Activated gamma-delta T cell treated with Interleukin-2 at 50 U/mL for 16 hours (primary cell): ENCODE data around the gene ABCC3.

Experiments used
- DNase-seq: peaks from one replicate; pipeline ENCODE4 v3.0.0-alpha.2; 2020

Gene ABCC3, protein sequence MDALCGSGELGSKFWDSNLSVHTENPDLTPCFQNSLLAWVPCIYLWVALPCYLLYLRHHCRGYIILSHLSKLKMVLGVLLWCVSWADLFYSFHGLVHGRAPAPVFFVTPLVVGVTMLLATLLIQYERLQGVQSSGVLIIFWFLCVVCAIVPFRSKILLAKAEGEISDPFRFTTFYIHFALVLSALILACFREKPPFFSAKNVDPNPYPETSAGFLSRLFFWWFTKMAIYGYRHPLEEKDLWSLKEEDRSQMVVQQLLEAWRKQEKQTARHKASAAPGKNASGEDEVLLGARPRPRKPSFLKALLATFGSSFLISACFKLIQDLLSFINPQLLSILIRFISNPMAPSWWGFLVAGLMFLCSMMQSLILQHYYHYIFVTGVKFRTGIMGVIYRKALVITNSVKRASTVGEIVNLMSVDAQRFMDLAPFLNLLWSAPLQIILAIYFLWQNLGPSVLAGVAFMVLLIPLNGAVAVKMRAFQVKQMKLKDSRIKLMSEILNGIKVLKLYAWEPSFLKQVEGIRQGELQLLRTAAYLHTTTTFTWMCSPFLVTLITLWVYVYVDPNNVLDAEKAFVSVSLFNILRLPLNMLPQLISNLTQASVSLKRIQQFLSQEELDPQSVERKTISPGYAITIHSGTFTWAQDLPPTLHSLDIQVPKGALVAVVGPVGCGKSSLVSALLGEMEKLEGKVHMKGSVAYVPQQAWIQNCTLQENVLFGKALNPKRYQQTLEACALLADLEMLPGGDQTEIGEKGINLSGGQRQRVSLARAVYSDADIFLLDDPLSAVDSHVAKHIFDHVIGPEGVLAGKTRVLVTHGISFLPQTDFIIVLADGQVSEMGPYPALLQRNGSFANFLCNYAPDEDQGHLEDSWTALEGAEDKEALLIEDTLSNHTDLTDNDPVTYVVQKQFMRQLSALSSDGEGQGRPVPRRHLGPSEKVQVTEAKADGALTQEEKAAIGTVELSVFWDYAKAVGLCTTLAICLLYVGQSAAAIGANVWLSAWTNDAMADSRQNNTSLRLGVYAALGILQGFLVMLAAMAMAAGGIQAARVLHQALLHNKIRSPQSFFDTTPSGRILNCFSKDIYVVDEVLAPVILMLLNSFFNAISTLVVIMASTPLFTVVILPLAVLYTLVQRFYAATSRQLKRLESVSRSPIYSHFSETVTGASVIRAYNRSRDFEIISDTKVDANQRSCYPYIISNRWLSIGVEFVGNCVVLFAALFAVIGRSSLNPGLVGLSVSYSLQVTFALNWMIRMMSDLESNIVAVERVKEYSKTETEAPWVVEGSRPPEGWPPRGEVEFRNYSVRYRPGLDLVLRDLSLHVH (N-terminal part only)

DNA sequence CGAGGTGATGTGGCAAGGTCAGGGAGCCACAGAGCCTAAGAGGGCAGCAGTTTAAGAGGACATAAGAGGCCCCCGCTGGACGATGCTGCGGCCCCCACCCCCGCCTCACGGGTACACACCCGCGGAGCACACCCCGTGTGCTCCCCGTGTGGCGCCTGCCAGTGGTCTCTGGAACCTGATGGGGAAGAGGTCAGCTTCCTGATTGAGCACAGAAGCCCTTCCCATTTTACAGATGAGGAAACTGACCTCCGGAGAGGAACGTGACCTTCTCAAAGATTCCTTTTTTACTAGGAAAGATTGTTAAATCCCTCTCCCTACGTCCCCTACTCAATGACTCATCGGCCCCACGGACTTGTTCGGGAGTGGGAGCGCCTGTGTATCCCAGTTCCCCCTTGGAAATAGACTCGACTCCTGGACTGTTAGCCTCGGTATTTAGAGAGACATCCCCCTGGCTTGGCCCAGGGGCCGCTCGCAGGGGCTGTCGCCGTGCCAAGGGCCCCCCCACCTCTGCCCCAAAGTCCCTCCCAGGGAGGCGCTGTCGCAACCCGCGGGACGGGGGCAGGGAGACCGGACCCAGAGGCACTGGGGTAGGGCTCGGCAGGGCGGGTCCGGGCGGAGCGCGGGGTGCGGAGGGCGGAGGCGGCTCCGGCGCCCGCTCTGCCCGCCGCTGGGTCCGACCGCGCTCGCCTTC, at the start of gene ABCC3:
Gene ABCC3, plus strand, starts transcription at position 658 of the 691 bp plus-strand sequence. CDS start 56 bp downstream, outside the sequence.
- no peak for DNase-seq

DNA sequence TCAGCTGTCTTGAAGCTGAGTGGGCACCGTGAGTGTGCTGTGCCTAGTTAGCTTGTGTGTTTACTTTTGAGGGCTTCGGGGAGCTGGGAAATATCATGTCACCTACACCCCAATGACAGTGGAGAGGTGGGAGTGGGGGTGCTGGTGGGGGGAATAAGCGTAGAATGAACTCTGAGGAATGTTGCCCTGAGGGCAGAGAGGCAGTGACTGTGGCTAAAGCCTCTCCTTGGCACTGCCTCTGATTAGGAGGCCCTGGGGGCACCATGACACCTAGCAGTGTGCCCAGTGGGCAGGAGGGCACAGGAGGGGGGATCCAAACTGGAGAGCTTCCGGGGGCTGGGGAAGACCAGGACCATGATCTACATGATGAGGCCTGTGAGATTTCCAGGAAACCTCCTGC, 49.3 kb upstream of the ABCC3 start:
- DNase-seq: no peak

DNA sequence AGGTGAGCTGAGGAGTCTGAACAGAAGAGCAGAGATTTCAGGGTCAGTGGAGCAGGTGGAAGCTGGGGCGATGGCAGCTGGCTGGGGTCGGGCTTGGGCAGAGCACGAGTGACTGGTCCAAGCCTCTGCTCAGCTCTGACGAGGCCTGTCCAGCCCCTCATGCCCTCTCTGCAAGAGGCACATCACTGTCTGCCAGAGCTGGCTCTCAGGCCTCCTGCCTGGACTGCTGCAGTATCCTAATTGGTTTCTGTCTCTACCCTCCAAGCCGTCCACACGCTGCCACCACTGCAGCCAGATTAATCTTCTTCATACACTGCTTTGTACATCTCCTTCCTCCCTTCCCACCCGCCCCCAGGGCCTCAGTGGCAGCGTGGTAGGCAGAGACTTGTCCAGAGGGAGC, 48.8 kb upstream of the ABCC3 start:
- DNase-seq: no peak

DNA sequence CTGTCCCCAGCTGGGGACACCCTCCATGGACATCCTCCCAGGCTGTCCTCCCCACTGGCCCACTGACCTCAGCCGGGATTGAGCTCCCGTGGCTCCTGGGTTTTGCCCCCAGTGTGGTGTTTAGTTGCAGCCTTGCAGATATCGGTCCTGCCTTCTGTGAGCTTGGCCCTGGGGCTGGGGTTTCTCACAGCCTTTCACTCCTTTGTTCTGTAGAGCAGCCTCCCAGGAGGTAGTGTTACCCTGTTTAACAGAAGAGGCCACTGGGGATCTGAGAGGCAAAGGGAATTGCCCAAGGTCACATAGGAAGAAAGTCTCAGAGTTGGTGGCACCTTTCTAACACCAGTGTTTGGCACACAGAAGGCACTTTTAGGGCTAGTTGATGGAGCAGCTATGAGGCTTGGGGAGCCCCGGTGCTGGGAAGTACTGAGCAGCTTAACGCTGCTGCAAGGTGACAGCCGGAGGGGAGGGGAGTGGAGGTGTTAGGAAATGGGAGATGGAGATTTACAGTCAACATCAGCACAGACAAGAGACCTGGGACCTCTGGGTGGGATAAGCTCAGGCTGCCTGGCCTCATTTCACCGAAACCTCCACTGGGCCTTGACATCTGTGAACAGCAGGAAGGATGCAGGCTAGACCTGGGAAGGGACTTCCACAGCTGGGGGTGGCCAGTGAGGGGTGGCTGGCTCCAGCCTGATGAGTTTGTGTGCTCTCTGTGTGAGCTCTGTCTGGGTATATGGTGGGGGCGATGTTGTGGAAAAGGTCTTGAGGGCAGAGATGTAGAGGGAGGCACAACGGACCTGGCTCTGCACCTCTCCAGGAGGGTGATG, 48.0 kb upstream of the ABCC3 start:
- no peak for DNase-seq

DNA sequence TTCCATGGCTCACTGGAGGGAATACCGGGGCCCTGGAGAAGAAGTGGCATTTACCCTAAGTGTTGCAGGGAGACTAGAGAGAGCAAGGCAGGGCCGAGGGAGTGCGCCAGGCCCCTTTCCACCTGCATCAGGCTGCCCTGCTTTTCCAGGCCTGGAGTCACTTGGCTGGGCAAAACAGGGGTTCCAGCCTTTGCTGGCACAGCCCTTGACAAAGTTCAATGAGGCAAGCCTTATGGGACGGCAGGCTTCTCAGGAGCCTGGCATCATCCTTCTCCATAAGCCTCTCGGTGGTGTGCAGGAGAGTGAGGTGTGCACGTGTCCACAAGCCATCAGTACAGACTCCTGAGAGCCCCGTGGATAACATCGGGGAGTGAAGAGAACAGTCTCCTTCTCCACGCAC, 47.1 kb upstream of the ABCC3 start:
- DNase-seq: no peak

DNA sequence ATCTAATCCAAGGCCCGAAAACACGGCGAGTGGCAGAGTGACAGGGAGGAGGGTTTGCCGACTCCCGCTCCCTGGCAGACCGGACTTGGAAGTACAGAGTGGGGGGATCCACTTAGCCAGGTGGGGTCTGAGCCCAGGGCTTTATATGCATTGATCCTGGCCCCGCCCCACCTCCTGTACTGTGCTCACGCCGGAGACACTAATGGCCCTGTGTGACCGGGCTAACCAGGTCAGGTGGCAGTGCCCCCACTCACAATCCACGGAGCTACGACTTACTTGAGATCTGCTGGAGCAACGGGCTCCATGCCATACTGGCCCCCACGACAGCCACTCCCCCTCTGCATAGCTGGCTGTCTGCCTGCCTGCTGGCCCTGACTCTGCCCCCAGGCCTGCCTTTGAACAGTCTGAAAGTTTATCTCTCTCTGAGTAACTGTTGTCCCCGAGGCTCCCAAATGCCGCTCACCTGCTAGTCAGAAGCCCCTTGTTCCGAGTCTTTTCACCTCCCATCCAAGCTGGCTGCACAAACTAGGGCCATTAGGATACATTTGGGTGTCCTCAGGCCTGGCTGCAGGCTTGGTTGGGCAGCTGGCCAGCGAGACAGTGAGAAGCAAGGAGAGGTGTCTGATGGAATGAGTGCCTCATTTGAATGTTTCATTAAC, 46.2 kb upstream of the ABCC3 start:
- DNase-seq: no peak

DNA sequence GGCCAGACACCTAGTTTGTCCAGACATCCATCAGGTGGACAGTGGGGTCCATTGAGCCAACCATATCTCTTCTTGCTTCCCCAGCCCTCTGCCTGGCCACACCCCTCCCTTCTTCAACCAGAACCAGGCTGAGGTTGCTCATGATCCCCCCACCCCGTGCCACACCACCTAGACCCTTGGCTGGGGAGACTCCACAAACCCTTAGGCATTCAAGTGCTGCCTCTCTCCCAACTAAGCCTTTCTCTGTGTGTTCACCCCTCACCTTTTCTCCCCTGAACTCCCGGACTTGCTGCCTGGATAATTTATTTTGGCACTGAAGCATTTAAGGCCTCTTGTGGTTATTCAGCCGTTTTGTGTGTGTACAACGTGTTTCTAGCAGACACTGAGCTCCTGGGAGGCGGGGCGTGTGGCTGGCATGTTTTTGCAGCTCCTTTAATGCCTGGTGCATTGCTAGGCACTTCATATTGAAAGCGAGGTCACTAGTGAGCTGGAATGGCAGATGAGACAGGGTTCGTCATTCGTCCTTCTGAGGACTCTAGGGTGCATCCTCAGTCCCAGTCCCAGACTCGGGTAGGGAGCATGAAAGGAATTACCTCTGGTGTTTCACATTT, 45.5 kb upstream of the ABCC3 start:
- DNase-seq: no peak

DNA sequence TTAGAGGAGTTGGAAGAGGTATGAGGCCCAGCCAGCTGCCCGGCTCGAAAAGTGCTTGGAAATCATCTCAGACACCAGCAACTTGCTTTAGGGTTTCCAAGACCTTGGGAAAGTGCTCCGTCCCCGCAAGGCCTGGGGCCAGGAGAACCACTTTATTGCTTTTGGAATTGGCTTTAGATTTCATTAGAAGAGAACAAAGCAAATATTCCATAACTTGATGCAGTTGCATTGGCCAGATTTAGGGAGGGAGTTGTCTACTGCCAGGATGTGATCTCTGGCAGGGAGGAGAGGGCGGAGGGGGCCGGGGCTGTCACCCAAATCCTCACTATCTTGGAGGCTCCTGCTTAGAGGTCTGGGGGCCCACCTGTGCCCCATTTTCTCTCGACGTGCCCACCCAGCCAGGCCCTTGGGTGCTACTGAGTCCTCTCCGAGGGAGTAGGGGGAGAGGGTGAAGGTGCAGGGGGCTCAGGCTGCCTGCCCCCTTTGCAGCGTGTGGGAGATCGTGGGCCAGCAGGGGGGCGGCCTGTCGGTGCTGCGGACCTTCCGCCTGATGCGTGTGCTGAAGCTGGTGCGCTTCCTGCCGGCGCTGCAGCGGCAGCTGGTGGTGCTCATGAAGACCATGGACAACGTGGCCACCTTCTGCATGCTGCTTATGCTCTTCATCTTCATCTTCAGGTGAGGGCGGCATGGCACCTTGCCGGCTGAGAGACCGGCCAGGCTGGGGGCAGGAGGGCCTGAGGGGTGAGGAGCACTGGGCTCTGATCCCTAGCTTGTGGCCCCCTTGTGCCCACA, 43.5 kb upstream of the ABCC3 start:
- no peak for DNase-seq

DNA sequence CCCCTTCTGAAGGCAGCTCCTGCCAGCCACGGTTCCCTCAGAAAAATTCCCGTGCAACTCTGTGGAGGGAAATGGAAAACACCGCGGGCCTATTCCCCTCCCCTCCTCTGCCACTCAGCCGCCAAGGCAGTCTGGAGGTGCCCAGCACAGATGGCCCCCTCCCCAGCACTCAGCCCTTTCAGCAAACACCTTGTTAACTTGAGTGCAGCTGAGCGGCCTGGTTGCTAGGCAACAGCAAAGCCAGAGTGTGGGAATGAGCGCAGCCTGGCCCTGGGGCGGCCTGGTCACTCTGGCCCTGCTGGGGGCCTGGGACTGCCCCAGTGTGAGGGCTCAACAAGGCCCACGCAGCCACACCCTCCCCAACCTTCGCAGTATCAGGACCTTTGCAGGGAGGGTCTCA, 41.4 kb upstream of the ABCC3 start:
- DNase-seq: no peak

DNA sequence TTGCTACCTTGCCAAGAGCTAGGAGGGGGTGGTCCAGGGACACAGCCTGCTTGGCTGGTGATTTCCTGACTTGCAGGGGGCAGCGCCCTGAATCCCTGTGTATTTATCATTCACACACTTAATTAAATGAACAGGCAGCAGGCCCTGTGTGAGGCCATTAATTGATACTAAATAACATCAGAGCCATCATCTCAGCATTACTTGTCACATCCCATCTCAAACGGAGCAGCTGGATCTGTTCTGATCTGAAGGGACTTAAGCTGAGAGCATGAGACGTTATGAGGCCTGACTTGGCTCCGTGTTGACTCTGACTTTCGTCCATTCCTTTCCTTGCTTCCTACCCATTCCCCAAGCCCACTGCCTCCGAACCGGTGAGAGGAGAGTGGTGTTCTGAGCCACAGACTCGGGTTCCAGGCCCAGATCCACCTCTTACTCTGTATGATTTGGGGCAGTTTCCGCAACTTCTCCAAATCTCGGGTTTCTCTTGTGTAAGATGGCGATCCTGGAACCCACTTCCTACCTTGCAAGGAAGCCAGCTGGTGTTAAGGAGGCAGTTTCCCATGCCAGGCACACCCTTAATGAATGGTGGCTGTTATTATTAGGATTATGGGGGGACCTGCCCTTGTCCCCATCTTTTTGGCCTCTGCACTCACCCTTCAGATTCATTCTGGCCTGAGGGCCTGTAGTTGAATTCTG, 40.4 kb upstream of the ABCC3 start:
- no peak for DNase-seq

DNA sequence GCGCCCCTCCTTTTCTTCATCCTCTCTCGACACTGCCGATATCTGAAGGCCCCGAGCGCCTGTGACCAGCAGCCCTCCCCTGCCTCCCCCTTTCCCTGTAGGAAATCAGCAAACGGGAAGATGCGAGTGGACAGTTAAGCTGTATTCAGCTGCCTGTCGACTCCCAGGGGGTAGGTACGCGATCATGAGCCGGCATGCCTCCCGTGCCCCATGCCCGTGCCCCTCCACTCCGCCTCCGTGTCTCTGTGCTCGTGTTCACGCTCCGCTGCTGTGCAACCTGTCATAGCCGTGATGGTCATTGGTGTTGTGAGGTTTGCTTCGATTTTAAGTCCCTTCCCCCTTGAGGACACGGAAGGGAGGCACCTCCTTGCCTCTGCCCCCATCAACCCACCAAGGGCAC, 39.8 kb upstream of the ABCC3 start:
- DNase-seq: no peak

DNA sequence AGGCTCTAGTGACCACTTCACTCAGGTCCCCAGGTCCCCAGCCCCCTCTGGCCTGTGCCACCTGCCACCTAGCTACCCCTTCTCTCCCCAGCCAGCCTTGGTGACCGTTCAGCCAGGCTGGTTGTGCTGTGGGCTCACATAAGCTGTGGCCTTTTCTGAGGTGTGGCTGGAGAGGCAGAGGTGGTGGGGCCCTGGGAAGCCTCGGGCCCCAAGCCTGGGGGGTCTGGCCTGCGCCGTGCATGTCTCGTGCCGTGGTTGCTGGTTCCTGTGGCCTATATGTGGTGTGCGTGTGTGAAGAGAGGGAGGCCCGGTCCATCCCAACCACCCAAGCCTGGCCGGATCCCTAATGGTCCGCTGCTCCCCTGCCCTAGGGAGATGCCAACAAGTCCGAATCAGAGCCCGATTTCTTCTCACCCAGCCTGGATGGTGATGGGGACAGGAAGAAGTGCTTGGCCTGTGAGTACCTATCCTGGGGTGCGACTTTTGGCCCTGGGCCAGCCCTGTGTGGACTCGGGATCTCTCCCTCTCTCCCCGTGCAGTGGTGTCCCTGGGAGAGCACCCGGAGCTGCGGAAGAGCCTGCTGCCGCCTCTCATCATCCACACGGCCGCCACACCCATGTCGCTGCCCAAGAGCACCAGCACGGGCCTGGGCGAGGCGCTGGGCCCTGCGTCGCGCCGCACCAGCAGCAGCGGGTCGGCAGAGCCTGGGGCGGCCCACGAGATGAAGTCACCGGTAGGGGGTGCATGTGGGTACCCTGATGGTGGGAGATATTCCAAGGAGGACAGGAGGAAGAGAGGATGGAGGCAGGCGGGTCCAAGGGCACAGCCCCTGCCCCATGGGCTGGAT, 38.3 kb upstream of the ABCC3 start:
- no peak for DNase-seq

DNA sequence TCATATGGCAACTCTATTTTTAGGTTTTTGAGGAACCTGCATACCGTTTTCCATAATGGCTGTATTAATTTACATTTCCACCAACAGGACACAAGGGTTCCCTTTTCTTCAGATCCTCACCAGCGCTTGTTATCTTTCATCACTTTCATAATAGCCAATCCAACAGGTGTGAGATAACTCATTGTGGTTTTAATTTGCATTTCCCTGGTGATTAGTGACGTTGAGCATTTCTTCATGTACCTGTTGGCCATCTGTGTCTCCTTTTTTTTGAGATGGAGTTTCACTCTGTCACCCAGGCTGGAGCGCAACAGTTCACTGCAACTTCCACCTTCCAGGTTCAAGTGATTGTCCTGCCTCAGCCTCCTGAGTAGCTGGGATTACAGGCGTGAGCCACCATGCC, 36.2 kb upstream of the ABCC3 start:
- no peak for DNase-seq

DNA sequence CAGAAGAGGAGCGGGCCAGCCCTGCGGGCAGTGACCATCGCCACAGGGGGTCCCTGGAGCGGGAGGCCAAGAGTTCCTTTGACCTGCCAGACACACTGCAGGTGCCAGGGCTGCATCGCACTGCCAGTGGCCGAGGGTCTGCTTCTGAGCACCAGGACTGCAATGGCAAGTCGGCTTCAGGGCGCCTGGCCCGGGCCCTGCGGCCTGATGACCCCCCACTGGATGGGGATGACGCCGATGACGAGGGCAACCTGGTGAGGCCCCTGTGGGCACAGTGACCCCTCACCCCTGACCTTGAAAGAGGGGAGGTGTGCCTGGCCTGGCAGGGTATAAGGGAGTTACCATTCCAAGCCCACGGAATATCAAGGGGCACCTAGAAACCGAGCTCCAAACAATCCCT, 35.1 kb upstream of the ABCC3 start:
- DNase-seq: no peak

DNA sequence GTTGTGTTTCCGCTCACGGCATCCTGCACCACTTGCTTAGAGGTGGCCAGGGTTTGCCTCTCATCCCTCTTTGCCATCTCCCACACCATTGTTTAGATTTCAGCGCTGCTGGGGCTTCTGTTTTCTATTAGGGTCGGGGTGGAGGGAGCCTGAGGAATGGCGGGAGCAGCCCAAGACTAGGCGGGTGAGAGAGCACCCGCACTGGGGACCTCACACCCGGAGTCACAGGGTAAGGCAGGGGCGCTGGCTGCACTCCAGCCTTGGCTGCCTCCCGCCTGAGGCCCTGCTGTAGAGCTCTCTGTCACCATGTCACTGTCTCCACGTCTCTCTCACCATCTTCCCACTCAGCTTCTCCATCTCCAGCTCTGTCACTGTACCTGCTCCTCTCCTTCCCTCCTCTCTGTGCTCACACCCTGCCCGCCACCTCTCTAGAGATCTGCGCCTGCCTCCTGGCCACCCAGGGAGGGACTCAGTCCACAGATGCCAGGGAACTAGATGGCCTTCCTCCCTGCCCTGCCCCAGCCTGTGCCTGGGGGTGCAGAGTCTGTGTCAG, 32.8 kb upstream of the ABCC3 start:
- DNase-seq: no peak

DNA sequence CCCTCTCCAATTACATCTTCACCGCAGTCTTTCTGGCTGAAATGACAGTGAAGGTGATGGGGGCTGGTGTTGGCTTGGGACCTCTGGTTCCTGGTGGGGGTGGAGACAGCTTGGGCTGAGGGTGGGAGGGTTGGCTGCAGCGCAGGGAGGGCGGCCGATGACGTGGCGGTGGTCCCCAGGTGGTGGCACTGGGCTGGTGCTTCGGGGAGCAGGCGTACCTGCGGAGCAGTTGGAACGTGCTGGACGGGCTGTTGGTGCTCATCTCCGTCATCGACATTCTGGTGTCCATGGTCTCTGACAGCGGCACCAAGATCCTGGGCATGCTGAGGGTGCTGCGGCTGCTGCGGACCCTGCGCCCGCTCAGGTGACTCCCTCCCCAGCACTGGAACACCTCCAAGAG, 31.8 kb upstream of the ABCC3 start:
- DNase-seq: no peak

DNA sequence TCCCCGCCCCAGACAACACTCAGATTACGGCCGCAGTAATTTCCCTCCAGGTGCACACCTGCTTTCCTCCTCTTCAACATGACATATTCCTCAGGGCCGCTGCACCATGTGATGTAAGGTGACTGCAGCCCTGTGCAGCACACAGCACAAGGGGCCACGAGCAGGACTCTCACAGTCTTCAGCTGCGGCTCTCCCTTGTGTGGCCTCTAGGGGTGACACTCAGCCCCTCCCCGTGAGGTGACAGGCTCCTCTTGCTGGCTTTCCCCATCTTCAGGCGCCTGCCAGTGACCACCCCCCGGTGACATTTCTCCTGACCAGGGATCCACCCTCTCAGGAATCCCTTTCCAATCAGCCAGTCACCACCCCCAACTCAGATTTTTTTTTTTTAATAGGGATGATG, 31.3 kb upstream of the ABCC3 start:
- no peak for DNase-seq

DNA sequence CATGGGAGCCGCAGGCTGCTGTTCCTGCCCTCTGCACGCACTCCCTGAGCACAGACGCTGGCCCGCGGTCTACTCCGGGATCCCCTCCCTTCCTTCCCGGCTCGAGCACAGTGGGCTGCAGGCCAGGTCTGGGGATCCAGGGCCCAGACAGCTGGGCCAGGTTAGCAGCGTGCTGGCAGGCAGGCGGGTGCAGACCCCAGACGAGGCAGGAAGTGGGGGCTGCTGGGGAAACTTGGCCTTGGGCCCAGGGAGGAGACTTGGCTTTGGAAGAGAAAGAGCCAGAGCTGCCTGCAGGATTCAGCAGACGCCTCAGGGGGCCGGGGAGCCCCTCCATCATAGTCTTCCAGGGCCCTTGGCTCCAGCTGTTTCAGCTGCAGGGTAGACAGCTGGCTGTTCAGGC, 30.2 kb upstream of the ABCC3 start:
- no peak for DNase-seq
